ENCODE measurements around the gene FMOD.
"Not testable (repeated sequence)": the region's sequence is repeated elsewhere in the genome, so short reads cannot be mapped to it uniquely, and the experiment has no call there.

FMOD gene

GRCh38 chr1:203325418-203326091 lies 25.4 kb downstream of the FMOD start:
- DNase-seq, result no peak

DNA sequence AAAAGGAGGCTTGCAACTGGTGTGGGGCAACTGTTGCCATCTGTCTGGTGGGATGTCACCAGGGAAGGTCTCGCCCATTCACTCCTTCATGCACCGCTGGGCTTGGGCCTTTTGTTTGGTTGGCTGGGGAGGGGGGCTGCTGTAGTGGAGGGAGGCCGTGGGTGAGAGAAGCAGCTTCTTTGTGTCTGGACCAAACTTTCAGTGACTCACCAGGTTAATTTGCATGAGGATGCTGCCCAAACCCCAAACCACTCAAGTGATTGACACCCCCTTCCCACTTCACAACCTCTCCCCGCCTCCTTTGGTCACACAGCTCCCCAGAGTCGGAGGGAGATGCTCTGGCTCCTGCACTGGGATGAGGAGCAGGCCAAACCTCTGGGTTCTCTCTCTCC lies 25.9 kb downstream of the FMOD start:
- peak; percentile 82 for DNase-seq

GRCh38 chr1:203324105-203325025 lies 26.6 kb downstream of the FMOD start:
- peak; percentile 75 for DNase-seq

DNA sequence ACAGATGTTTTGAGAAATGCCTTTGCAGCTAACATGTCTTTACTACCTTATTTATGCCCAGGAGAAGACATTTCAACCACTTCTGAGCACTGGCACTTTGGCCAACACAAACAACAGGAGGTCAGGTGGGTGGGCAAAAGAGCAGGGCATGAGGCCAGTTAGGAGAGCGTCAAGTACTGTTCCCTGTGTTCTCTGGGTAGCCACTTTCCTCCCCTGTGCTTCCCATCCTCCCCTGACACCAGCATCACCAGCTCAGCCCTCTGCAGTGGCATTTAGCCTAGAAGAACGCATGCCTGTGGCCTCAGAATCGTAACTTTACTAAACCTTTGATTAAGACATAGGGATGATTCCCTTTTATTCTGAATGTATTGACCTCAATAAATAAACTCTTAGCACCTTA lies 27.3 kb downstream of the FMOD start:
- no peak for DNase-seq

DNA sequence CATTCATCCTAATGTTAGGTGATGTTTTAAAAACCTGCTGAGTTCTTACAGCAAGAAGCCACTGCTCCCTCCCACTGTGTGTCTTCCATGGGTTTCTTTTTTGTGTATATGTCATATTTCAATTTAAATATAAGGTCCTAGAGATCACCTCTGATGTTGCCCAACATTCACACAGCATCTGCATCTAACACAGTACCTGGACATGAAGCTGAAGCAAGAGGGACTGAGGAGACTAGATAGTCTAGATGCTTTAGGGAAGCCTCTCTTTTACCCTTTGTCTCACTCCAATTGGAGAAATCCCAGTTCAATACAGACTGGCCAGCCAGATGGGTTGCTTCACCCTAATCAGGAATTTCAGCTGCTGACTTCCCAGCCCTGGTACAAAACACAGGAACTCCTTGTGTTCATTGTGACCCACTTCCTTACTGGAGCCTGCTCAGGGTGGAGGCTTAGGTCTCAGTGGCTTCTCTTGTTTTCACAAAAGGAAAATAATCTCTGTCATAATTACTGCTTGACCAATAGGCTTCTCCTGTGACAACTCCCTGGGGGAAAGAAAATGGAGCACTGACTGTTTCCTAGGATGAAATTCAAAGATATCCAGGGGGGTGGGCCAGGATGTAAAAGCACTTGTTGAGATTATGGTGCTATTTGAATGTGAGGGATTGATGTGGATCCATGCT lies 28.3 kb downstream of the FMOD start:
- no peak for DNase-seq

GRCh38 chr1:203321273-203322052 lies 29.5 kb downstream of the FMOD start:
- DNase-seq, result no peak

DNA sequence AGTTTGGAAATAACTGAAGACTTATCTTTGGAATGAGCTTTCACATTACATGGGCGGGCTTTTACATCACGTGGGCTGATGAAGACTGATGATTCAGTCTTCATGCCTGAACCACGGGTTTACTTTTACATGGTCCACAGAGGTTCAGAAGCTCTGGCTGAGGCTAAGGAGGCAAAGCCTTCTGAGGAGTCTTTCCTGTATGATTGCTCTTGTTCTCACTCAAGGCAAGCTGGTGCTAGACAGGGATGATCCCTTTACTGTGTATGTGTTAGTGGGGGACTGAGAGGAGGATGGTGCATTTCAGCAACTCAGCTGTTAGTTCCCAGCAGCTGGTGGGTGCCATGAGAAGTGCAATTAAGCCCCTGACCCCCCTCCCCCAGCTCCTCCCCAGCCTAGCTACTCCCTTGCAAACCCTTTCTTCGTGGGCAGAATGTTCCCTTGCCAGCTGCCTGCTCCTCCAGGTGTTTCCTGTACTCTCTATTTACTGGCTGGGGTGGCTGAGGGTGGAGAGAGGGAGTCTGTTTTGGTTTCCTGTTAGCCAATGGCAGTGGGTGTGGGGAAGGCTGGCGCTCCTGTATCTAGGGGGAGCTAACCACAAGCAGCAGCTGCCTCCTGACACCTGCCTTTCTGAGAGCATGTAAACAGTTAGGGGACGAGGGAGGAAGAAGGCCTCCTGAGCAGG lies 30.2 kb downstream of the FMOD start:
- peak; percentile 85 for DNase-seq

DNA sequence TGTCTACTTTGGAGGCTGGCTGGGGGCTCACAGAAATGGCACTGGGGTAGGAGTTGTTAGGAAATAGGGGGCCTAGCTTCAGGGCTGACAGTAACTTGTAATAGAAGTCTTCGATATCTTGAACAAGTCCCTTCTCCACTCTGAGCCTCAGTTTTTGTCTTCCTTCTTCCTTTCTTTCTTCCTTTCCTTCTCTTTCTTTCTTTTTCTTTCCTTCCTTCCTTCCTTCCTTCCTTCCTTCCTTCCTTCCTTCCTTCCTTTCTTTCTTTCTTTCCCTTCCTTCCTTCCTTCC lies 32.7 kb downstream of the FMOD start:
- no peak for DNase-seq

DNA sequence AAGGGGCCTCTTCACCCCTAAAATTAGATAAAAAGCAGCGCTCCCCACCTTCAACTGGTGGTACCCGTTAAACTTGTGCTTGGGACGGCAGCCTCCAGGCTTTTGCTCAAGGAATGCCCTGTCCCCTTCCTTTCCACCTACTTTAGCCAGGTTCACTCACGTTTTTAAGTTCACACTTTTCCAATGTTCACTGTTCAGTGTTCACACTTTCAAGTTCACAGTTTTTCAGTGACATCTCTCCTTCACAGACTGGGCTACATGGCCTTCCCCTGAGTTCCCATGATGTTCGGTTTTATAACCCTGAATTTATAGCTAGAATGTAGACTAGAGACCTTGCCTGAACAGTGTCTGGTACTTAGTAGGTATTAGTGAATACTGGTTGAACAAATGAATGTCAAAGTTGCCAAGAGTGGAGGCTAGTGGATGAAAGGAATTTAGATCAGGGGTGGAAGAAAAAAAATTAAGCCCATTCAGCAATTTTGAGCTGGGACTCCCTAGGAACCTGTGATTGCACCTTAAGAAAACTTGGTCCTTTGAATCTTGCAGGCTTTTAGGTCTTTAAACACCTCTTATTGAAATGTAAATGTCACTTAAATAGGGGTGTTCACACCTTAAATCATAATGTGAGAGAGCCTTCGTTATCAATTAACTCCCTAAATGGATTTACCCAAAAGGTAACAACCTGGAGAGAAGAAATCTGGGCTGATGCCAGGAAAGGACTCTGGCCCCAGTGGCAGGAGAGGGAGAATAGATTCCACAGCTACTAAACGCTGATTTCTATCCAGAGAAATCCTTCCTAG lies 33.3 kb downstream of the FMOD start:
- no peak for DNase-seq

- no peak for DNase-seq
These were observed 34.3 kb downstream of the FMOD start for GRCh38 chr1:203316626-203317093.

DNA sequence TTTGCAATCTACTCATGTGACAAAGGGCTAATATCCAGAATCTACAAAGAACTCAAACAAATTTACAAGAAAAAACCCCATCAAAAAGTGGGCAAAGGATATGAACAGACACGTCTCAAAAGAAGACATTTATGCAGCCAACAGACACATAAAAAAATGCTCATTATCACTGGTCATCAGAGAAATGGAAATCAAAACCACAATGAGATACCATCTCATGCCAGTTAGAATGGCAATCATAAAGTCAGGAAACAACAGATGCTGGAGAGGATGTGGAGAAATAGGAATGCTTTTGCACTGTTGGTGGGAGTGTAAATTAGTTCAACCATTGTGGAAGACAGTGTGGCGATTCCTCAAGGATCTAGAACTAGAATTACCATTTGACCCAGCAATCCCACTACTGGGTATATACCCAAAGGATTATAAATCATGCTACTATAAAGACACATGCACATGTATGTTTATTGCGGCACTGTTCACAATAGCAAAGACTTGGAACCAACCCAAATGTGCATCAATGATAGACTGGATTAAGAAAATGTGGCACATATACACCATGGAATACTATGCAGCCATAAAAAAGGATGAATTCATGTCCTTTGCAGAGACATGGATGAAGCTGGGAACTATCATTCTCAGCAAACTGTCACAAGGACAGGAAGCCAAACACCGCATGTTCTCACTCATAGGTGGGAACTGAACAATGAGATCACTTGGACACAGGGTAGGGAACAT lies 36.7 kb downstream of the FMOD start:
- not testable (repeated sequence) for DNase-seq

DNA sequence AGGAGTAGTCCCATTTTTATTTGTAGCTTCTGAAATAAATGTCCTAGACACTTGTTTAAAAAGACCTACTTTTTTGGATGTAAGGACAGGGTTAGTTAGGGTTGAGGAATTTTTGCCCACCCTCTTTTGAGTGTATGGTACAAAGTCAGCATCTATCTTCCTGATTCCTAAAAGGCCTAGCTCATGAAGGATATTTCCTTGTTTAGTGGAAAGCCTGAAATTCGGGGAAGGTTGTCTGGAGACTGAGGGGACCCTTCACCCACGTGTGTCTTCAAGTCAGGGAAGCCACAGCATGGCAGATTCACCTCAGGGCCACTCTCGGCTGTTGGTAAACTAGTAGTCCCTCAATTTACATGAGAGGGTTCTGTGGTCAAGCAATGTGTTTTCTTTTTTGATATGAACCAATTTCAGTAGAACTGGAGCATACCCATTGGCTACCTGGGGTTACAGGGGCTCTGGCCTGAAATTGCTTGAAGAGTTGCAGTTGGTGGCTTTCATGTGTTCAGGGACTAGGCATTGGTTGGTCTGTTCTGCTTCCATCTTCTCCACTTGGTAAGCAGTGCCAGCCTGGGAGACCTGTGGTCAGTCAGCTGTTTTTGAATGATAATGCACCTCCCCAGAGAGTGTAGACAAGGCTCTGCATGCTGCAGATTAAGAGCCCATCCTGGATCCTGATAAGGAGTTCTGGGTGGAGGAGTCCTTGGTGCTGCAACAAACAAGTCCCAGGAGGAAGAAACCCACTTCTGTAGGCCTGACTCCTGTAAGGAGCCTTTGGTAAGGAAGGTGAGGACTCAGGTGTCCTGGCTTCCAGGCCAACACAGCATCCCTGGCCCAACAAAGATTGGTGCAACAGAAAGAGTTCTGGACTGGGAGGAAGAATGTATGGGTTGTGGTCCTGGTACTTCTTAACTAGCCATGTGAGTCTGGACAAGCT lies 39.3 kb downstream of the FMOD start:
- DNase-seq, result no peak

- DNase-seq, result peak; percentile 45
These were observed 42.0 kb downstream of the FMOD start for GRCh38 chr1:203308923-203309331.

DNA sequence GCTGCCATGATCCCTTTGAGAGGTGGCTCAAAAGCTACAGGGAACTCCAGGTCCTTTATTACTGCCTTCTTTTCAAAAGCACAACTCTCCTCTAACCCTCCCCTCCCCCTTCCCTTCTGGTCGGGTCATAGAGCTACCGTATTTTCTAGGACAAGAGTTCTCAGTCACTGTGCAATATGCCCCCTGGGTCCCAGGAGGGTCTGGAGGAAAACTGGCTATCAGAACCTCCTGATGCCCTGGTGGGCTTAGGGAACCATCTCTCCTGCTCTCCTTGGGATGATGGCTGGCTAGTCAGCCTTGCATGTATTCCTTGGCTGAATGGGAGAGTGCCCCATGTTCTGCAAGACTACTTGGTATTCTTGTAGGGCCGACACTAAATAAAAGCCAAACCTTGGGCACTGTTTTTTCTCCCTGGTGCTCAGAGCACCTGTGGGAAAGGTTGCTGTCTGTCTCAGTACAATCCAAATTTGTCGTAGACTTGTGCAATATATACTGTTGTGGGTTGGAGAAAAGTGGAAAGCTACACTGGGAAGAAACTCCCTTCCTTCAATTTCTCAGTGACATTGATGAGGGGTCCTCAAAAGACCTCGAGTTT lies 42.5 kb downstream of the FMOD start:
- DNase-seq, result no peak

- DNase-seq, result no peak
These were observed 43.2 kb downstream of the FMOD start for GRCh38 chr1:203307641-203308126.

- DNase-seq, result peak; percentile 43
These were observed 43.9 kb downstream of the FMOD start for GRCh38 chr1:203306965-203307541.

DNA sequence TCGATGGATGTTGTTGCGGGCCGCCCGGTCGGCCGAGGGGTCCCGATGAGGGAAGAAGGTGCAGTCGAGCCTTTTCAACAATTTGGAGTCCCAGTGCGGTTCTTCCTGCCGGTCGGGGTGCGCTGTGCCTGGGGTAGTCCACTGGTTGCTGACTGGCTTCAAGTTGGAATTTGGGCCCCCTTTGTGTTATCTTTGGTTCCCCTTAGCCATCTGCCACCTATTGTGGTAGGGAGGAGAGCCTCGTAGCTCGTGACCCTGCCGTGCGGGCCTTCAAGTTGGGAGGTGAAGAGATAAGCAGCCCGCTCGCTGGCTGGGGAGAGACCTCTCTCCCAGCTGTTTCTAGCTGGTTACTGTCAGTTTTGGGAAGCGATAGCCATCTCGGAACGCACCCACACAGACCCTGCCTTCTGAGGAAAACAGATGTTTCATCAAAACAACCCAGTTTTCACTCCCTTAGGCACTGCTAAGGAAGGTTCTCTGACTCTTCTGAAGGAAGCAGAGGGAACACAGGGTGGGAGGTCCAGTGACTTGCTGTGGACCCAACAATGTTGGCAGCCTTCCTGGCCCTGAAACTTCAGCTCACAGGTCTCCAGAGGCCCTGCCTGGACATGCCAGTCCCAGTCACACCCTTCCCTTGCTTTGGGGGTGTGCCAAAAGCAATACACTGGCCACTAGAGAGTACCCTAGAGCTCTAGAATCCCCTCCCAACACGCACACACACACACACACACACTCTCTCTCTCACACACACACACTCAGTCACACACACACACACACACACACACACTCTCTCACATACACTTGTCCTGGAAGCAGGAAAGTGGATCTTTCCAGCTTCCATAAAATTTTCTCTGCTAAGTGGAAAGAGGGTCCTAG lies 44.6 kb downstream of the FMOD start:
- peak; percentile 55 for DNase-seq

DNA sequence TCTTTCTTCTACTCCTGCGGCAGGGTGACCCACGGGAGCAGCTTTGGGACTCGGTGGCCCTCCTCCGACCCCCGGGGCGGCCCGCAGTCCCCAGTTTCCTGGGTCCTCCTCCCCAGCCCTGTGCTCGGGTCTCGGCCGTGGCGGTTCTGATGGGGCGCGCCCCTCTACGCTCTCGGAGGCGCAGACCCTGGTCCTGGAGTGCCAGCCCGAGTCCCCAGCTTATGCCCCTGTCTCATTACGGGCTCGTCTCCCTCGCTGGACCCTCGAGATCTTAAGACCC lies 45.2 kb downstream of the FMOD start:
- no peak for DNase-seq
